Prostate gland (tissue), 2 donors: Measurements from ENCODE around the gene FKBP9.

Experiments
- CTCF ChIP-seq, 4 experiments: fragments of 200-600 bp in 2 of 4; fragments of 450-650 bp in 2 of 4; sonication (generic) in 2 of 4; IDR thresholded peaks; 1 replicate in 3 of 4; 2 replicates in 1 of 4; pipeline ENCODE4 v1.5.1; 2016 to 2019; ENCODE audit warnings: antibody characterized with exemption in 4 of 4, mild to moderate bottlenecking in 2 of 4, moderate library complexity in 2 of 4
- POLR2A ChIP-seq: fragments of 450-650 bp; IDR thresholded peaks from one replicate; pipeline ENCODE4 v1.6.1; 2016; ENCODE audit warnings: antibody characterized with exemption, mild to moderate bottlenecking
- POLR2AphosphoS5 ChIP-seq: sonication (generic); formaldehyde crosslinking; IDR thresholded peaks from one replicate; pipeline ENCODE4 v1.6.1; 2017; ENCODE audit warnings: antibody characterized with exemption

GRCh38 chr7:32916006-32916405 lies 41.2 kb upstream of the FKBP9 start:
- no peak for TF ChIP-seq CTCF (IDR thresholded peaks at IDR 0.05)
- TF ChIP-seq POLR2A = no peak
- TF ChIP-seq POLR2AphosphoS5 = no peak
